MG63 (cell line): ENCODE measurements around the gene SLC34A3. TPM values are rescaled to one million over a fixed set of nuclear protein-coding genes. Genes with fewer than 3 reads are reported as not detected.
"Not testable (repeated sequence)": the region's sequence is repeated elsewhere in the genome, so short reads cannot be mapped to it uniquely, and the experiment has no call there.

Source experiments
- DNase-seq: peaks from one replicate; pipeline ENCODE4 v3.0.0-alpha.2; 2020
- H3K27me3 ChIP-seq: fragments of 250-450 bp; sonication (Bioruptor Pico); 2 replicates; pipeline ENCODE4 v1.5.1; 2020; ENCODE audit warnings: mild to moderate bottlenecking, moderate library complexity
- H3K36me3 ChIP-seq: fragments of 250-450 bp; sonication (Bioruptor Pico); 2 replicates; pipeline ENCODE4 v1.5.1; 2020; ENCODE audit warnings: mild to moderate bottlenecking, moderate library complexity
- H3K4me3 ChIP-seq: fragments of 250-450 bp; sonication (Bioruptor Pico); 2 replicates; pipeline ENCODE4 v1.5.1; 2020; ENCODE audit warnings: mild to moderate bottlenecking, moderate library complexity
- H3K9me3 ChIP-seq: fragments of 250-450 bp; sonication (Bioruptor Pico); 2 replicates; pipeline ENCODE4 v1.5.1; 2020; ENCODE audit warnings: mild to moderate bottlenecking, moderate library complexity
- total RNA-seq: library from RNA; depleted of rRNA; stranded (reverse); fragments of >200 nt; shearing (Covaris generic); gene quantifications from 2 replicates; pipeline ENCODE4 v1.2.3, GENCODE V29; 2014; ENCODE audit warnings: low replicate concordance

Gene SLC34A3
- total RNA-seq, 1 experiment from 2014 or later: not detected

DNA sequence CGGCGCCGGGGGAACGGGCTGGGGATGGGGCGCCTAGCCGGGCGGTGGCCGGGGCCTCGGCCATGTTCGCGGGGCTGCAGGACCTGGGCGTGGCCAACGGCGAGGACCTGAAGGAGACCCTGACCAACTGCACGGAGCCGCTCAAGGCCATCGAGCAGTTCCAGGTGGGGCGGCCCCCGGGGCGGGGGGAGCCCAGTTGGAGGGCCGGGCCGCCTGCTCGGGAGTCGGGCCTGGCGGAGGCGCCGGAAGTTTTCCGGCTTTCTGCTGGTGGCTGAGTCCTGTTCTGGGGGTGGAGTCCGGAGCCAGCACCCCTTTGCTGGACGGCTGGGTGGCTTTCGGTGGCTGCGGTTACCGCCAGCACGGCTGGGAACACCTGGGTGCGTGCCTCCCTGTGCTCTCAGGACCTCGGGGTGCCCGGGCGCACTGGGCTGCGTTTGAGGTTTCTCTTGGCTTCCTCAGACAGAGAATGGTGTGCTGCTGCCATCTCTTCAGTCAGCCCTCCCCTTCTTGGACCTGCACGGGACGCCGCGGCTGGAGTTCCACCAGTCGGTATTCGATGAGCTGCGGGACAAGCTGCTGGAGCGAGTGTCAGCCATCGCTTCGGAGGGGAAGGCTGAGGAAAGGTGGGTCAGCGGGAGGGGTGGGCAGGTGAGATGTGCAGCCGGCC is 24.9 kb downstream of the SLC34A3 start:
- peak overlapping the region; percentile 93 for H3K4me3 ChIP-seq
- H3K9me3 ChIP-seq: no peaks in the 10 kb centered on the region
- H3K36me3 ChIP-seq: peaks cover 24% of the 10 kb centered on the region
- no peaks in the 10 kb centered on the region for H3K27me3 ChIP-seq
- peak; percentile 48 for DNase-seq

GRCh38 chr9:137256362-137256761 is 25.7 kb downstream of the SLC34A3 start:
- no peaks in the 10 kb centered on the region for H3K9me3 ChIP-seq
- peak overlapping the region; percentile 93 for H3K4me3 ChIP-seq
- peaks cover 25% of the 10 kb centered on the region for H3K36me3 ChIP-seq
- no peaks in the 10 kb centered on the region for H3K27me3 ChIP-seq
- DNase-seq: no peak

GRCh38 chr9:137256856-137257255 is 26.2 kb downstream of the SLC34A3 start:
- no peak for DNase-seq
- peaks cover 25% of the 10 kb centered on the region for H3K36me3 ChIP-seq
- H3K4me3 ChIP-seq: no peak overlapping the region
- H3K27me3 ChIP-seq: no peaks in the 10 kb centered on the region
- H3K9me3 ChIP-seq: no peaks in the 10 kb centered on the region

DNA sequence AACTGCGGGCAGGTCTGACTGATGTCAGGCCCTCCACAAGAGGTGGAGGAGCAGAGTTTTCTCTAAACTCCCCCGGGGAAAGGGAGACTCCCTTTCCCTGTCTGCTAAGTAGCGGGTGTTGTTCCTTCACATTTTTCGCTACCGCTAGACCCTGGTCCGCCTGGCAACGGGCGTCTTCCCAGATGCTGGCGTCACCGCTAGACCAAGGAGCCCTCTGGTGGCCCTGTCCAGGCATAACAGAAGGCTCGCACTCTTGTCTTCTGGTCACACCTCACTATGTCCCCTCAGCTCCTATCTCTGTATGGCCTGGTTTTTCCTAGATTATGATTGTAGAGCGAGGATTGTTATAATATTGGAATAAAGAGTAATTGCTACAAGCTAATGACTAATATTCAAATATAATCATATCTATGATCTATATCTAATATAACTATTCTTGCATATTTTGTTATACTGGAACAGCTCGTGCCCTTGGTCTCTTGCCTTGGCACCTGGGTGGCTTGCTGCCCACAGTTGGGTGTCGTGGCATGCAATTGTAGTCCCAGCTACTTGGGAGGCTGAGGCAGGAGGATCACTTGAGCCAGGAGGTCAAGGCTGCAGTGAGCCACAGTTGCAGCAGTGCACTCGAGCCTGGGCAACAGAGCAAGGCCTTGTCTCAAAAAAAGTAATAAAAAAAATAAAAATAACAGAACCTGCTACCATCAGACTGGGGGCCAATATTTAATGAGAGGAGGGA is 31.6 kb downstream of the SLC34A3 start:
- H3K9me3 ChIP-seq, H3K4me3 ChIP-seq, DNase-seq, H3K27me3 ChIP-seq: not testable (repeated sequence)
- H3K36me3 ChIP-seq: peaks cover 36% of the 10 kb centered on the region

GRCh38 chr9:137262909-137263285 is 32.2 kb downstream of the SLC34A3 start:
- Histone ChIP-seq H3K9me3 (no peaks in the 10 kb centered on the region), H3K4me3 (no peak overlapping the region), H3K36me3 (peaks cover 40% of the 10 kb centered on the region), H3K27me3 (no peaks in the 10 kb centered on the region)
- no peak for DNase-seq

DNA sequence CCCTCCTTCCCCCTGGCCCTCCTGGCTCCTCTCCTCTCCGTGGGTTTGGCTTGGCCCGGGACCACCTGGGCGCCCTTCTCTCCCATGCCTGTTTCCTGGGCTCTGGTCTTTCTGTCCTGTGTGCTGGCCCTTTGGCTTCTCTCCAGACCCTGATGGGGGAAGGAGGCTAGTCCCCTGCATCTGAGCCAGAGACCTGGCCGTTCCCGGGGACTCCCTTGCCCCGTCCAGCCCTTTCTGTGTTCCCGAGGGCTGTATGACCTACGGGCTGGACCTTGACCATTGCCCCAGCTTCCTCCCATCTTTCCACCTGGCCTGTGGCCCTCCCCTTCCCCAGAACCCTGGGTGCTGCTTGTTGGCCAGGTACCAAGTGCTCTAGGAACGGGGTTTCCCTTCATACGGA is 32.8 kb downstream of the SLC34A3 start:
- H3K36me3 ChIP-seq: peaks cover 42% of the 10 kb centered on the region

GRCh38 chr9:137264067-137264466 is 33.4 kb downstream of the SLC34A3 start:
- Histone ChIP-seq H3K36me3 (peaks cover 40% of the 10 kb centered on the region), H3K27me3 (no peaks in the 10 kb centered on the region), H3K4me3 (no peak overlapping the region), H3K9me3 (no peaks in the 10 kb centered on the region)
- no peak for DNase-seq

More for the DNA sequence above, 32.8 kb downstream of the SLC34A3 start:
- Histone ChIP-seq H3K9me3 (no peaks in the 10 kb centered on the region), H3K4me3 (no peak overlapping the region), H3K27me3 (no peaks in the 10 kb centered on the region)
- no peak for DNase-seq

DNA sequence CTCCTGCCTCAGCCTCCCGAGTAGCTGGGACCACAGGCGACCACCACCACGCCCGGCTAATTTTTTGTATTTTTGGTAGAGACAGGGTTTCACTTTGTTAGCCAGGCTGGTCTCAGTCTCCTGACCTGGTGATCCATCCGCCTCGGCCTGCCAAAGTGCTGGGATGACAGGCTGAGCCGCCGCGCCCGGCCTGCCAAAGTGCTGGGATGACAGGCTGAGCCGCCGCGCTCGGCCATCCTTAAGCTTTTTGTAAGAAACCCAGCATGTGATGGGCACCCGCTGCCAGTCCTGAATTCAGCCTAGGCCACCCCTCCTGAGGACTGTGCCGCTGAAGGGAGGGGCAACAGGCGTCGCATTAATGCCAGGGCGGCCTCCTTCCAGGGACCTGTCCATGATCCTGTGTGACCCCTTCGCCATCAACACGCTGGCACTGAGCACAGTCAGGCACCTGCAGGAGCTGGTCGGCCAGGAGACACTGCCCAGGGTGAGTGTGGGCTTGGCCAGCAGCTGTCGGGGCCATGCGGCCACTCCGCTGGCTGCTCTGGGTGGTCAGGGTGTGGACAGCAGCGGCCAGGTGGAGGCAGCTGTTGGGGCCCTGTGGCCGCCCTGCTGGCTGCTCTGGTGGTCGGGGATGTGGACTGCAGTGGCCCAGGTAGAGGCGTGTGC is 34.9 kb downstream of the SLC34A3 start:
- Histone ChIP-seq H3K36me3 (peaks cover 35% of the 10 kb centered on the region), H3K9me3 (no peaks in the 10 kb centered on the region), H3K27me3 (no peaks in the 10 kb centered on the region), H3K4me3 (no peak overlapping the region)
- DNase-seq: no peak

DNA sequence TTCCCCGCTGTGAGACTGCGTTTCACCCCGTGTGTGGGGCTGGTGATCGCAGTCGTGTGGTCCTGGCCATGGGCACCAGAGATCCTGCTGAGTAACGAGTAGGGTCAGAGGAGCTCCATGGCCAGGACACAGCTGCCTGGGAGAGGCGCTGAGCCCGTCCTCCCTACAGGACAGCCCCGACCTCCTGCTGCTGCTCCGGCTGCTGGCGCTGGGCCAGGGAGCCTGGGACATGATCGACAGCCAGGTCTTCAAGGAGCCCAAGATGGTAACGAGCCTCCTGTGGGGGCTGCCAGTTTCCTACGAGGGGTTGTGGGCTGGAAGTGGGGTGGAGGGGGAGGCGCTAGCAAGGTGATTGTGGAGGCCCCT is 35.4 kb downstream of the SLC34A3 start:
- Histone ChIP-seq H3K36me3 (peaks cover 35% of the 10 kb centered on the region), H3K9me3 (no peaks in the 10 kb centered on the region)

DNA sequence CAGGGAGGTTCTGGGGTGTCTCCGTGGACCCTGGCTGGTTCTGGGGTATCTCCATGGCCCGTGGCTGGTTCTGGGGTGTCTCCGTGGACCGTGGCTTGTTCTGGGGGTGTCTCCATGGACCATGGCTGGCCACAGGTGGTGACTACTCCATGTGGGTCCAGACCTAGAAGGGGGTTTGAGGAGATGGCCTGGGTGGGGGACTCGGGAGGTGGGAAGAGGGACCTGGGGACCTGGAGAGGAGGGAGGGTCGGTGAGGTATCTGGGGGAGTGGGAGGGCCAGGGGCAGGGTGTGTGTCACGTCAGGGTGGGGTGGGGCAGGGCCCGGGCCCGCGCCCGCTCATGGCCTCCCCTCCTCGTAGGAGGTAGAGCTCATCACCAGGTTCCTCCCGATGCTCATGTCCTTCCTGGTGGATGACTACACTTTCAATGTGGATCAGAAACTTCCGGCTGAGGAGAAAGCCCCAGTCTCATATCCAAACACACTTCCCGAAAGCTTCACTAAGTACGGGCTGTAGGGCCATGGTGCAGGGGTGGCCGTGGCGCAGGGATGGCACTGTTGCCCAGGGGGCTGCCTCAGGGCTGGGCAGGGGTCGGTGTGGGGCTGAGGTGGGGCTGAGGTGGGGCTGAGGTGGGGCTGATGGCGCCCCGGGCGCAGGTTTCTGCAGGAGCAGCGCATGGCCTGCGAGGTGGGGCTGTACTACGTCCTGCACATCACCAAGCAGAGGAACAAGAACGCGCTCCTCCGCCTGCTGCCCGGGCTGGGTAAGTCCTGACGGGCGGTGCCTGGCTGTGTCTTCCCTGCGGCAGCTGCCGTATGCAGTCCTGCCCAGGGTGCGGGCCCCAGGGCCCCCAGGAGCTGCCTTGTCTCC is 36.1 kb downstream of the SLC34A3 start:
- Histone ChIP-seq H3K4me3 (no peak overlapping the region), H3K27me3 (no peaks in the 10 kb centered on the region), H3K9me3 (no peaks in the 10 kb centered on the region), H3K36me3 (peaks cover 35% of the 10 kb centered on the region)
- no peak for DNase-seq

More for the DNA sequence above, 35.4 kb downstream of the SLC34A3 start:
- Histone ChIP-seq H3K4me3 (no peak overlapping the region), H3K27me3 (no peaks in the 10 kb centered on the region)
- no peak for DNase-seq

GRCh38 chr9:137267933-137268355 is 37.2 kb downstream of the SLC34A3 start:
- no peak for DNase-seq
- Histone ChIP-seq H3K36me3 (peaks cover 30% of the 10 kb centered on the region), H3K4me3 (no peak overlapping the region), H3K27me3 (no peaks in the 10 kb centered on the region), H3K9me3 (no peaks in the 10 kb centered on the region)

DNA sequence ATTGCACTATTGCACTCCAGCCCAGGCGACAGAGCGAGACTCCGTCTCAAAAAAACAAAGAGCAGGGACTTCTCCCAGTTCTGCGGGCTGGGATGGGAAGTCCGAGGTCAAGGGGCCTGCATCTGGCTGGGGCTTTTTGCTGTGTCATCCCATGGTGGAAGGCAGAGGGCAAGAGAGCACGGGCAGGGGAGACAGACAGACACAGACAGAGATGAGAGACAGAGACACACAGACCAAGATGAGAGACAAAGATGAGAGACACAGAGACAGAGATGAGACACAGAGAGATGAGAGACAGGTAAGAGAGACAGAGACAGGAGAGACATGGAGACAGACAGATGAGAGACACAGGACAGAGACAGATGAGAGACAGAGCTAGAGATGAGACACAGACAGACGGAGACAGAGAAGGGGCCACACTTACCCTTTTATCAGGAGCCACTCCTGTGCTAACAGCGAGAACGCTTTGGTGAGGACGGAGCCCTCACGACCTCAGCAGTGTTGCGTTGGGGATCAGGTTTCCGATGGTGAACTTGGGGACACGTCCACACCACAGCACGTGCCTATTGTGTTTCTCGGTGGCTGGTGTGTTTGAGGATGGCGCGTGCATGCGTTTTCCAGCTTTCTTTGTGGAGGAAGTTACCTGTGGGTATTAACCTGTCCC is 38.0 kb downstream of the SLC34A3 start:
- Histone ChIP-seq H3K36me3 (peaks cover 29% of the 10 kb centered on the region), H3K27me3 (no peaks in the 10 kb centered on the region), H3K9me3 (no peaks in the 10 kb centered on the region), H3K4me3 (no peak overlapping the region)
- no peak for DNase-seq

DNA sequence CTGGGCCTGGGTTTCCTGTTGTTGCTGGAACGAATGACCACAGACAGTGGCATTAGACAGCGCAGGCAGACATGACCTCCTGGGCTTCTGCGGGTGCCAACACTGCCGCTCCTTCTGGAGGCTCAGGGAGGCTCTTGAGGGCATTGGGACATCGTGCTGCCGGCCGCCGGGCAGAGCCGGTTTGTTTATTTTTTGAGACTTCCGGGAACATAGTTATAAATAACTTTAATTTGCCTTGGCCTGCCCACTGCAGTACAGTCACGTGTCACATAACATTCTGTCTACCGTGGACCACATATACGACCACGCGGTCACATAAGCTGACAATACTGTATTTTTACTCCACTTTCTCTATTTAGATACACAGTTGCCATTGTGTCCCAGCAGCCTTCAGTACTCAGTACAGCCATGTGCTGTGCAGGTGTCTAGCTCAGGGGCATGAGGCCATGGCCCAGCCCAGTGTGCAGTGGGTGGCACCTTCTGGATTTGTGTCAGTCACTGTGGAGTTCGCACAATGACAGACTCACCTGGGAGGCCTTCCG is 38.6 kb downstream of the SLC34A3 start:
- Histone ChIP-seq H3K4me3 (no peak overlapping the region), H3K9me3 (no peaks in the 10 kb centered on the region), H3K36me3 (peaks cover 22% of the 10 kb centered on the region), H3K27me3 (no peaks in the 10 kb centered on the region)
- no peak for DNase-seq

DNA sequence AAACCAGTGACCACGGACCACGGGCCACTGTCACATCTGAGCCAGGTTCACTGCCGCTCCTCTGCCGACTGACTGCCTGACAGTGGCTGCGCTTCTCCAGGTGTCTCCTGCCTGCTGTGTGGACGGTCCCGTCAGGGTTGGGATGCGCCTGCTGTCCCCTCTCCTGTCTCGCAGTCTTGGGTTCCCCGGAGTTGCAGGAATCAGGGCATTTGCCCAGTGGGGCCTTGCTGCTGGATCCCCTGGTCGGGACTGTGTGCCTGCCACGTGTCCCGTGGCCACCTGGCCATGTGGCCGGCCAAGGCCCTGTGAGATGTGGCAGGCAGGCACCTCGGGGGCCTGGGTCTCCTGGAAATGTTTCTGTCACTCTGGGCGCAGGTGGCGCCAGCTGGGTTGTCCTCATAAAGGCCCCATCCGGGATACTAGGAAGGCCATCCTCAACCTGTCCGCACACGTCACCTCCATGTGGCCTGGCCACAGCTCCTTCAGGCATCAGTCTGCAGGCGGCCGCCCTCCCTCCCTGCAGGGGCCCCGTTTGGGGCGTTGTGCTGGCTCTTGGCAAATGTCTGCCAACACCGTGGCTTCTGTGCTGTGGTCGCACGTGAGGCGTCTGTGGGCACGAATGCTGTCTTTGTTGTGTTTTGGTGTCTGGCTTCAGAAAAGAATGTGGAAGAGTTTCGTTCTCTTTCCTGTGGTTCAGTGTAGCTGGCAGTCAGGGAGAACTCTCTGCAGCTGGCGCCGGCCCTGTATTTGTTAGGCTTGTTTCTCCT is 40.4 kb downstream of the SLC34A3 start:
- Histone ChIP-seq H3K36me3 (peaks cover 13% of the 10 kb centered on the region), H3K9me3 (no peaks in the 10 kb centered on the region), H3K27me3 (no peaks in the 10 kb centered on the region), H3K4me3 (no peak overlapping the region)
- no peak for DNase-seq

DNA sequence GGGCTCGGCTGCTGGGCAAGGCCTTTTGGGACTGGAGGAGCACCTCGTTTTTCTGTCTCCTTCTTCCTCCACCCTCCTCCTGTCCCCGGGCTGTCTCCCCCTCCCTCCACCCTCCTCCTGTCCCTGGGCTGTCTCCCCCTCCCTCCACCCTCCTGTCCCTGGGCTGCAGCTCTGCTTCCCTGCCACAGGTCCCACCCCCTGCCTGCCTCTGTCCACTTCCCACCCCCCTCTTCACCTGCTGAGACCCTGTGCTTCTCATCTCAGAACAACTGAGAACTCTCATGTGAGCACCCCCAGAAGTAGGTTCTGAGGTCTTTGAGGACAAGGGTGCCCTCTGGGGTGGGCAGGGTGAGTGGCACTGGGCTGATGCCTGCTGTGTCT is 41.0 kb downstream of the SLC34A3 start:
- no peaks in the 10 kb centered on the region for H3K9me3 ChIP-seq
- no peak overlapping the region for H3K4me3 ChIP-seq
- H3K36me3 ChIP-seq: peaks cover 9% of the 10 kb centered on the region
- H3K27me3 ChIP-seq: no peaks in the 10 kb centered on the region
- DNase-seq: no peak
